Stimulated activated CD4-positive, alpha-beta T cell treated with anti-CD3 and anti-CD28 coated beads, Interleukin-2, amount 100 ng/mL, for 24 hours (primary cell): ENCODE measurements around the gene SEC16B.

Experiments
- DNase-seq, 2 donors: peaks; one replicate each; pipeline ENCODE4 v3.0.0-alpha.2; 2020

Gene SEC16B

DNA sequence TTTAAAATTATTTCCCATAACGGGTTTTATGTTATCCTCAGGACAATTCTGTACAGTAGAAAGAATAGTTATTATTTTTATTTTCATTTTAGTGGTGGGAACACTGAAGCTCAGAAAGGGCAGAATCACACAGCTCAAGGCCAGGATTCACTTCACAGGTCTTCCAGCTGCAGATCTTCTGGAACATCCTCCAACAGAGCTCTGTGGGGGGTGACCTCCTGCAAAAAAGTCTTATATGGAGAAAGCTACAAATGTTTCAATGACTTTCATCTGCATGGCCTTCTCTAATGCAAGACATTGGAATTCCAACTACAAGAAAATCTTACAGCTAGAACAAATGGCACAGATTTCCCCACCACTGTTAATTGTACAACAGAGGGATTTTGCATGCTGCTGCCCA lies 64.2 kb downstream of the SEC16B start:
- no peak for DNase-seq

DNA sequence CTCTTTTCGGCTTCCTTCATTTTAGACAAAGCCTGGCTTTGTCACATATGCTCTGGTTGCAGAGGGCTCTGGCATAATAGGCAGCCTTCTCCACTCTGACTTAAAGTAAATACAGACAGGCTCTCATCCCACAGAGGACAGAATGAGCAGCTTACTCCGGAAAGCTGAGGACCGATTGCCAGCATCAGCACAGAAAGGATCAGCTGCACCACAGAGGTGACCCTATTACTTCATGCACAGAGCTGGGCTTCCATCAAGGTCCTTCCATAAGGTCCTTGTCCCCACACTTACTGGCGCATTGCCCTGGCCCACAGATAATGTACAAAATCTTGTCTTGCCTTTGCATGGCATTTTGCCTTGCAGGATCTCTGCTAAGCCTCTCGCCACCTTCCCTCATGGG lies 67.6 kb downstream of the SEC16B start:
- DNase-seq = no peak

DNA sequence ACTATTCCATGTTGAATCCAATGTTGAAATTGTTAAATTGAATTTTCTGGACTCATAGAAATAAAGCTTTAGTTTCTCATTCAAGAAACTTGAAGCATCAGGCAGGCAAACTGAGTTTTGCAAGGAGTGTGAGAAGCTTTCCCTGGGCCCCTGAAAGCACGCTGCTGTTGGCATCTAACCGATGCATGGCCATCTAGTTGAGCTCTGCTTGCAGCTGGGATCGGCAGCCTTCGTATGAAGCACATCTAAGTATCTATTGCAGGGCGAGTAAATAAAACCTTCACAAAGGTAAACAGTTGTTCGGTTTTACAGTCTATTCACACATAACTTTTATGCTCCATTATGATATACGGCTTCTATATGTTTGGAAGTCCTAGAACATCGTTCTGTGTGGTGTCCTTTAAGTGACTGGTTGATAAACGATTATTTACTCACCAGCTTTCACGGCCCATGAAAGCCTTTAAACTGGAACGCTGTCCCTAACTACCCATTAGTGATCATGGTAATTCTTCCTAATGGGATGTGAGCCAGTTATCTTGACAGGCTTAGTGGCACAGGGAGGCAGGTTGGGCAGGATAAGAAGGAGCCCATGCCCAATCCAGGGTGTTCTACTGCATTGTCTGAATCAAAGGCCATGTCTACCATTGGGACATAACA lies 71.7 kb downstream of the SEC16B start:
- DNase-seq = no peak

DNA sequence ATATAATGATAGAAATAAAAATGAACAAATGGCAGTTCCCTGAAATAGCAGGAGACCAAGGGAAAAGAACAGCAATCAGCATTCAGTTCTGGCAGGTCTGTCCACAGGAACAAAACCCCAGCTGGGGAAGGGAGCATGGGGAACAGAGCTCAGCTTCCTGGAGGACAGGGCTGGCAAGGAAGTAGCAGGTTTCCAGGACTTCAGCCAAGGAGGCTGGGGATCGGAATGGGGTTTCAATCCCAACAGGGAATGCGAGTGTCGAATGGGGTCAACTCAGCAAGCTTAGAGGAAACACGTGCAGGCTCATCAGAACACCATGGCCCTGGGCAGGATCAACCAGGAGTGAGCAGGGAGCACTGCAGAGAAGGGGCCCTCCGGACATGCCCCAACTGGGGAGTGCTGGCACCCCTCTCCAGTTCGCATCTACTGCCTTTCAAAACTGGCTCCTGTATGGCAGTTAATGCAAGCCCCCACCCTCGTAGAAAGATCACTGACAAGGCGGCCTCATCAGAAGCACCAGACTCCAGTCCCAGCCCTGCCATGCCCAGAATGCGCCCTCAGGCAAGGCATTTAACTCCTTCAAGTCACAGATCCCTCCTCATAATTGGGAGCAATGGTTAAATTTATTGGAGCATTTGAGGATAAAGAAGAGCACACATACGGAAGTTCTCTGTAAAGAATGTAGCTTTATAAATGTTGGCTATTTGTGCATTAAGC lies 72.4 kb downstream of the SEC16B start:
- DNase-seq = no peak
